K562 (cell line): ENCODE measurements around the gene BNIPL.

ENCODE experiments used
- NELFE ChIP-seq: IDR thresholded peaks from 2 replicates; pipeline ENCODE4 v1.6.1; 2011; ENCODE audit warnings: mild to moderate bottlenecking; ENCODE audit not compliant: insufficient read depth, insufficient read length
- TF ChIP-seq, protein P1 (sequence below): fragments of 250-450 bp; sonication (Bioruptor Pico); IDR thresholded peaks from 2 replicates; pipeline ENCODE4 v1.4.0; 2020; ENCODE audit warnings: borderline replicate concordance
- TF ChIP-seq, protein P2 (sequence below), 3 experiments: IDR thresholded peaks in 2 of 3; conservative IDR thresholded peaks in 1 of 3; 2 replicates each; pipeline ENCODE4 v1.5.1; 2011 to 2012; ENCODE audit warnings: low read length in 3 of 3, mild to moderate bottlenecking in 3 of 3, control low read depth in 2 of 3, improper control_type of control experiment in 1 of 3, inconsistent platforms in 1 of 3, low read depth in 1 of 3, mixed read lengths in 1 of 3, moderate library complexity in 1 of 3; ENCODE audit not compliant: insufficient read depth in 2 of 3

DNA sequence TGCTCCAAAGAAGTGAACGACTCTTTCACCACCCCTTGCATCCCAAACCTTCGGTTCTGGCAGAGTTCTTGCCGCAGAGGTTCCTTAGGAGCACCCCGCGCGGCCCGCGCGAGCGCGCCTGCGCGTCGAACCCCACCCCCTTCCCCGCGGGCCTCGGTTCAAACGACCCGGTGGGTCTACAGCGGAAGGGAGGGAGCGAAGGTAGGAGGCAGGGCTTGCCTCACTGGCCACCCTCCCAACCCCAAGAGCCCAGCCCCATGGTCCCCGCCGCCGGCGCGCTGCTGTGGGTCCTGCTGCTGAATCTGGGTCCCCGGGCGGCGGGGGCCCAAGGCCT lies 11.2 kb downstream of the BNIPL start, which contains the start of gene C1orf56:
- TF ChIP-seq, protein P1, sequence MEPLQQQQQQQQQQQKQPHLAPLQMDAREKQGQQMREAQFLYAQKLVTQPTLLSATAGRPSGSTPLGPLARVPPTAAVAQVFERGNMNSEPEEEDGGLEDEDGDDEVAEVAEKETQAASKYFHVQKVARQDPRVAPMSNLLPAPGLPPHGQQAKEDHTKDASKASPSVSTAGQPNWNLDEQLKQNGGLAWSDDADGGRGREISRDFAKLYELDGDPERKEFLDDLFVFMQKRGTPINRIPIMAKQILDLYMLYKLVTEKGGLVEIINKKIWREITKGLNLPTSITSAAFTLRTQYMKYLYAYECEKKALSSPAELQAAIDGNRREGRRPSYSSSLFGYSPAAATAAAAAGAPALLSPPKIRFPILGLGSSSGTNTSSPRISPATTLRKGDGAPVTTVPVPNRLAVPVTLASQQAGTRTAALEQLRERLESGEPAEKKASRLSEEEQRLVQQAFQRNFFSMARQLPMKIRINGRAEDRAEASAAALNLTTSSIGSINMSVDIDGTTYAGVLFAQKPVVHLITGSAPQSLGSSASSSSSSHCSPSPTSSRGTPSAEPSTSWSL (CRISPR knock-in tag): no peak
- TF ChIP-seq, protein P2, sequence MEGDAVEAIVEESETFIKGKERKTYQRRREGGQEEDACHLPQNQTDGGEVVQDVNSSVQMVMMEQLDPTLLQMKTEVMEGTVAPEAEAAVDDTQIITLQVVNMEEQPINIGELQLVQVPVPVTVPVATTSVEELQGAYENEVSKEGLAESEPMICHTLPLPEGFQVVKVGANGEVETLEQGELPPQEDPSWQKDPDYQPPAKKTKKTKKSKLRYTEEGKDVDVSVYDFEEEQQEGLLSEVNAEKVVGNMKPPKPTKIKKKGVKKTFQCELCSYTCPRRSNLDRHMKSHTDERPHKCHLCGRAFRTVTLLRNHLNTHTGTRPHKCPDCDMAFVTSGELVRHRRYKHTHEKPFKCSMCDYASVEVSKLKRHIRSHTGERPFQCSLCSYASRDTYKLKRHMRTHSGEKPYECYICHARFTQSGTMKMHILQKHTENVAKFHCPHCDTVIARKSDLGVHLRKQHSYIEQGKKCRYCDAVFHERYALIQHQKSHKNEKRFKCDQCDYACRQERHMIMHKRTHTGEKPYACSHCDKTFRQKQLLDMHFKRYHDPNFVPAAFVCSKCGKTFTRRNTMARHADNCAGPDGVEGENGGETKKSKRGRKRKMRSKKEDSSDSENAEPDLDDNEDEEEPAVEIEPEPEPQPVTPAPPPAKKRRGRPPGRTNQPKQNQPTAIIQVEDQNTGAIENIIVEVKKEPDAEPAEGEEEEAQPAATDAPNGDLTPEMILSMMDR (IDR thresholded peaks at IDR 0.05 in 2 of 3, conservative IDR thresholded peaks at IDR 0.05 in 1 of 3; ENCODE audit: insufficient read depth in 2 of 3, low read depth in 1 of 3, low read length in 3 of 3): no peak
- no peak for TF ChIP-seq NELFE
